CD4-positive, CD25-positive, alpha-beta regulatory T cell (primary cell): Measurements from ENCODE around the gene NAA16. TPM values are rescaled to one million over a fixed set of nuclear protein-coding genes. Genes with fewer than 3 reads are reported as not detected.

Source experiments
- ATAC-seq, 2 donors: fragments of 150-1000 bp; cut with Tn5 transposase; one replicate each; pipeline ENCODE4 v1.10.0; 2021; ENCODE audit warnings: low read depth in 2 of 2, moderate number of reproducible peaks in 2 of 2, moderate library complexity in 1 of 2
- DNase-seq, 3 donors: peaks; one replicate each; pipeline versions ENCODE4 v3.0.0 to v3.0.0-alpha.2; 2012 to 2022; ENCODE audit warnings: mixed read lengths in 1 of 3
- H3K27ac ChIP-seq: one replicate; pipeline ENCODE4 v1.7.0; 2013; ENCODE audit warnings: mild to moderate bottlenecking, low read length; ENCODE audit not compliant: insufficient read depth, poor library complexity, severe bottlenecking
- H3K27me3 ChIP-seq: one replicate; pipeline ENCODE4 v1.7.0; 2013; ENCODE audit warnings: low read length; ENCODE audit not compliant: control insufficient read depth, insufficient read depth
- H3K36me3 ChIP-seq: one replicate; pipeline ENCODE4 v1.7.0; 2013; ENCODE audit warnings: mild to moderate bottlenecking, low read length, moderate library complexity; ENCODE audit not compliant: control insufficient read depth, insufficient read depth
- H3K4me1 ChIP-seq: 2 replicates; pipeline ENCODE4 v1.7.0; 2013; ENCODE audit warnings: mild to moderate bottlenecking, low read length; ENCODE audit not compliant: insufficient read depth, control insufficient read depth, poor library complexity, severe bottlenecking
- H3K4me3 ChIP-seq: one replicate; pipeline ENCODE4 v1.7.0; 2013; ENCODE audit warnings: low read depth, mild to moderate bottlenecking, low read length, moderate library complexity
- H3K9me3 ChIP-seq, 2 experiments: 1 replicate in 1 of 2; 2 replicates in 1 of 2; pipeline ENCODE4 v1.7.0; 2013; ENCODE audit warnings: low read length in 2 of 2, mild to moderate bottlenecking in 1 of 2, moderate library complexity in 1 of 2; ENCODE audit not compliant: control insufficient read depth in 2 of 2
- H3K27ac Mint-ChIP-seq, 3 donors: one replicate each; pipeline ENCODE4 v1.8.0; 2020 to 2022; ENCODE audit warnings: mild to moderate bottlenecking in 3 of 3, mixed read lengths in 3 of 3, moderate library complexity in 2 of 3
- H3K27me3 Mint-ChIP-seq: one replicate; pipeline ENCODE4 v1.8.0; 2022; ENCODE audit warnings: mild to moderate bottlenecking, mixed read lengths
- H3K36me3 Mint-ChIP-seq: one replicate; pipeline ENCODE4 v1.8.0; 2020; ENCODE audit warnings: mixed read lengths
- H3K4me1 Mint-ChIP-seq, 4 donors: one replicate each; pipeline ENCODE4 v1.8.0; 2020 to 2022; ENCODE audit warnings: mixed read lengths in 4 of 4, mild to moderate bottlenecking in 1 of 4
- H3K4me3 Mint-ChIP-seq, 4 donors: one replicate each; pipeline ENCODE4 v1.8.0; 2020 to 2022; ENCODE audit warnings: mild to moderate bottlenecking in 4 of 4, mixed read lengths in 4 of 4, moderate library complexity in 3 of 4
- H3K9me3 Mint-ChIP-seq, 7 donors: one replicate each; pipeline ENCODE4 v1.8.0; 2020 to 2022; ENCODE audit warnings: mixed read lengths in 7 of 7, mild to moderate bottlenecking in 3 of 7, moderate library complexity in 2 of 7
- polyA plus RNA-seq, 4 donors: library from polyadenylated mRNA; unstranded; fragments of 300-500 nt; fragmentation: Illumina TruSeq; gene quantifications; one replicate each; pipeline ENCODE4 v1.2.3, GENCODE V29; 2021
- total RNA-seq: library from RNA; stranded (reverse); gene quantifications from one replicate; pipeline ENCODE4 v1.2.3, GENCODE V29; 2022

Gene NAA16
- total and polyA plus RNA-seq, 5 donors from 2014 or later, result 9.4 to 65.8 (median 15.3) TPM

DNA sequence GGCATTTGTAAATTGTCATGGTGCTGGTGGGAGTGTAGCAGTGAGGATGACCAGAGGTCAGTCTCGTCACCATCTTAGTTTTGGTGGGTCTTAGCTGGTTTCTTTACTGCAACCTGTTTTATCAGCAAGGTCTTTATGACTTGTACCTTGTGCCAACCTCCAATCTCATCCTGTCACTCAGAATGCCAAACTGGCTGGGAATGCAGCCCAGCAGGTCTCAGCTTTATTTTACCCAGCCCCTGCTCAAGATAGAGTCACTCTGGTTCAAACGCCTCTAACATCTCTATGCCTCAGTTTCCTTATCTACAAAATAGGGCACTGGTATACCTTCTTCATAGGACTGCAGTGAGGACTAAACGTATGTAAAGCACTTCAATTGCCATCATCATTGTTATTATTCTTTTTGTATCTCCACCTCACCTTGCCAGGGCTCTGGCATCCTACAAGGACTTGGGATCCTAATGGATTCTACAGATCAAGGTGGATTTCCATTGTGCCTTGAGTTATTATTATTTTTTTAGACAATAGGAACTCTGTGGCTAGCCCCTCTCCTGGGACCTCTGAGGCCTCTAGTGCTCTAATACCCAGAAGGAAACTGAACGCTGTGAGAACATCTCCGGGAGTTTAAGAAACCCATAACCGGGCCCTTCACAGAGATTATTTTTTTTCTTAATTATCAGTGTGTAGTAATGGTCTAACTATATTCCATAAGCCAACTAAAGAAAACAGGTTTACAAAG, 77.2 kb downstream of the NAA16 start:
- ATAC-seq, result no peak
- Mint-ChIP-seq H3K36me3 (no peaks in the 10 kb centered on the region), H3K4me3 (no peak overlapping the region), H3K9me3 (no peaks in the 10 kb centered on the region), H3K27ac (peak overlapping the region in 1 of 3 donors; percentile 65), H3K27me3 (peaks cover 12% of the 10 kb centered on the region), H3K4me1 (peaks cover 0 to 15% (median 2%) of the 10 kb centered on the region in 4 donors)
- Histone ChIP-seq H3K27ac (no peak overlapping the region), H3K36me3 (no peaks in the 10 kb centered on the region), H3K4me3 (no peak overlapping the region), H3K4me1 (no peaks in the 10 kb centered on the region), H3K9me3 (no peaks in the 10 kb centered on the region), H3K27me3 (no peaks in the 10 kb centered on the region)
- no peak for DNase-seq

DNA sequence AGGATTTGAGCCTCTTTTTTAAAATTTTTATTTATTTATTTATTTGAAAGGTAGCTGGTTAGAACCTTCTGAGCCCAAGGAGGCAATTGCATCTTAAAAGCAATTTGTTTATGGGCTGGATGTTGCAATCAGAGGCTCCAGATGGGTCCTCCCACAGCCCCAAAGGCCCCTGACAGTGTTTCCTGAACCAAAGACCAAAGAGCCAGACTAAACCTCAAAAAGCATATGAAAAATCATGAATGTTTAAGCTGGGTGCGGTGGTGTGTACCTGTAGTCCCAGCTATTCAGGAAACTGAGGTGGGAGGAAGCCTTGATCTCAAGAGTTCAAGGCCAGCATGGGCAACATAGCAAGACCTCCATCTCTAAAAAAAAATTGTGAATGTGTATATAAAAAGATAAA, 78.5 kb downstream of the NAA16 start:
- Mint-ChIP-seq H3K27ac (no peak overlapping the region), H3K36me3 (no peaks in the 10 kb centered on the region), H3K9me3 (no peaks in the 10 kb centered on the region), H3K4me3 (no peak overlapping the region), H3K4me1 (peaks cover 0 to 15% (median 2%) of the 10 kb centered on the region in 4 donors), H3K27me3 (peaks cover 10% of the 10 kb centered on the region)
- ATAC-seq (no peak), DNase-seq (no peak)
- Histone ChIP-seq H3K36me3 (no peaks in the 10 kb centered on the region), H3K9me3 (no peaks in the 10 kb centered on the region), H3K27me3 (no peaks in the 10 kb centered on the region), H3K4me1 (no peaks in the 10 kb centered on the region), H3K27ac (no peak overlapping the region), H3K4me3 (no peak overlapping the region)

DNA sequence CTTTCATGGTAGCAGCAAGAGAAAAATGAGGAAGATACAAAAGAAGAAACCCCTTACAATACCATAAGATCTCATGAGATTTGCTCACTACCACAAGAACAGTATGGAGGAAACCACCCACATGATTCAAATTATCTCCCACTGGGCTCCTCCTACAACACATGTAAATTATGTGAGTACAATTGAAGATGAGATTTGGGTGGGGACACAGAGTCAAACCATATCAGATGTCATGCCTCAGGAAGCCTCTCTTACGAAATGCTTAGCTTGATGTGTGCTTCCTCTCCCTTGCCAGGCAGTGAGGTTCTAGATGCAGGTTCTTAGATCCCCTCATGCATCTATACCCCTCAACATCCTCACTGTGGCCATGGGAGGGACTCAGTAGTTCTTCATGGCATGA, 83.1 kb downstream of the NAA16 start:
- no peak overlapping the region for H3K4me3 ChIP-seq
- ATAC-seq (no peak), DNase-seq (no peak)
- H3K4me1 Mint-ChIP-seq, result peaks cover 0 to 1% (median 0%) of the 10 kb centered on the region in 4 donors
- H3K27ac Mint-ChIP-seq, result no peak overlapping the region
- no peak overlapping the region for H3K27ac ChIP-seq
- no peak overlapping the region for H3K4me3 Mint-ChIP-seq
- no peaks in the 10 kb centered on the region for H3K36me3 ChIP-seq
- no peaks in the 10 kb centered on the region for H3K4me1 ChIP-seq
- no peaks in the 10 kb centered on the region for H3K9me3 ChIP-seq
- H3K27me3 Mint-ChIP-seq, result peaks cover 1% of the 10 kb centered on the region
- no peaks in the 10 kb centered on the region for H3K9me3 Mint-ChIP-seq
- H3K27me3 ChIP-seq, result no peaks in the 10 kb centered on the region
- H3K36me3 Mint-ChIP-seq, result no peaks in the 10 kb centered on the region

DNA sequence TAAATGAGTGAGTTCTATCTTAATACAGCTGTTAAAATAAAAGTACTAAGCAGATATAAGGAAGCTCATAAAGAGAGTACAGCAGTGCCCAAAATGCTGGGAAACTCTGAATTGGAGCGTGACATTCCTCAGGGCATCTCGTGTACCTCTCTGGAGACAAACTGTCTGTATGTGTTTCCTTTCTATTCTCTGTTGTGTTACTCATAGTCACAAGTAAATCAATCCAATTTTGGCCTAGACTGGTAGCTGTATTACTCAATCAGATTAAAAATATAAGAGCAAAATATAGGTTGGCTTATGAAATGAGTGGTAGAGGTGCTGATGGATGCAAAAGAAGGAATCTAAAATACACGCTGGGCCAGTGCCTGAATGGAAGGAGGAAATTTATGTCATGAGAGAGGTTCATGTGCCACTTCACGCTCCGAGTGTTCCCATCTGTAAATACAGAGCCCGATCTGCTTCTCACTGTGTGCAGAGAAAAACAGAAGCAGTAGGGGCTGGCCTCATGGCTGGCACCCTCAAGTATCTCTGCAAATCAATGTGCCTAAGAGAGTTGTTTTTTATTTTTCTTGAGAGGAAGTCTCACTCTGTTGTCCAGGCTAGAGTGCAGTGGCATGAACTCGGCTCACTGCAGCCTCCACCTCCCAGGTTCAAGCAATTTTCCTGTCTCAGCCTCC, 87.6 kb downstream of the NAA16 start:
- DNase-seq, result peak in 1 of 3 donors; percentile 30
- no peak overlapping the region for H3K27ac ChIP-seq
- no peak overlapping the region for H3K4me3 Mint-ChIP-seq

DNA sequence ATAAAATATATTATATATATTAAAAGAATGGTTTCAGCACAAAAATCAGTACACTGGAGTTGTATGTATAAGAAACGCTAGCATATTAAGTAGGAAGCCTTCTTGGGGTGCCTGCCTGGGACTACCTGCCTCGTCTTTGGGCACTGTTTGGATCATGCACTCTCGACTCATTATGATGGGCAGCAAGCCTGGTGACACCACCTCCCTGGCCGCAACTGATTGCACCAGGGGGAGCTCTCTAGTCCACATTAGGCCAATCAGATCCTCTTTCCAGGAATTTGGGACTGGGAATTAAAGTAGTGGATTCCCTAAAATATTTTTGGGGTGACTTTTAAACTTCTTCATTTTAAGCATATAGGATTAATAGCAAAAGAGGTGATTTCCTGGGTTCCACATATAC, 90.3 kb downstream of the NAA16 start:
- Mint-ChIP-seq H3K9me3 (no peaks in the 10 kb centered on the region), H3K36me3 (no peaks in the 10 kb centered on the region), H3K27ac (peak overlapping the region in 1 of 3 donors; percentile 38), H3K4me3 (no peak overlapping the region), H3K4me1 (no peaks in the 10 kb centered on the region), H3K27me3 (peaks cover 5% of the 10 kb centered on the region)
- Histone ChIP-seq H3K4me1 (no peaks in the 10 kb centered on the region), H3K36me3 (no peaks in the 10 kb centered on the region), H3K4me3 (no peak overlapping the region), H3K27ac (no peak overlapping the region), H3K27me3 (no peaks in the 10 kb centered on the region), H3K9me3 (no peaks in the 10 kb centered on the region)
- DNase-seq (no peak), ATAC-seq (no peak)

More for the DNA sequence above, 87.6 kb downstream of the NAA16 start:
- Histone ChIP-seq H3K4me3 (no peak overlapping the region), H3K4me1 (no peaks in the 10 kb centered on the region), H3K36me3 (no peaks in the 10 kb centered on the region), H3K9me3 (no peaks in the 10 kb centered on the region), H3K27me3 (no peaks in the 10 kb centered on the region)
- Mint-ChIP-seq H3K9me3 (no peaks in the 10 kb centered on the region), H3K27ac (peak overlapping the region in 2 of 3 donors; percentile 5 to 38), H3K36me3 (no peaks in the 10 kb centered on the region), H3K27me3 (no peaks in the 10 kb centered on the region), H3K4me1 (no peaks in the 10 kb centered on the region)
- no peak for ATAC-seq

DNA sequence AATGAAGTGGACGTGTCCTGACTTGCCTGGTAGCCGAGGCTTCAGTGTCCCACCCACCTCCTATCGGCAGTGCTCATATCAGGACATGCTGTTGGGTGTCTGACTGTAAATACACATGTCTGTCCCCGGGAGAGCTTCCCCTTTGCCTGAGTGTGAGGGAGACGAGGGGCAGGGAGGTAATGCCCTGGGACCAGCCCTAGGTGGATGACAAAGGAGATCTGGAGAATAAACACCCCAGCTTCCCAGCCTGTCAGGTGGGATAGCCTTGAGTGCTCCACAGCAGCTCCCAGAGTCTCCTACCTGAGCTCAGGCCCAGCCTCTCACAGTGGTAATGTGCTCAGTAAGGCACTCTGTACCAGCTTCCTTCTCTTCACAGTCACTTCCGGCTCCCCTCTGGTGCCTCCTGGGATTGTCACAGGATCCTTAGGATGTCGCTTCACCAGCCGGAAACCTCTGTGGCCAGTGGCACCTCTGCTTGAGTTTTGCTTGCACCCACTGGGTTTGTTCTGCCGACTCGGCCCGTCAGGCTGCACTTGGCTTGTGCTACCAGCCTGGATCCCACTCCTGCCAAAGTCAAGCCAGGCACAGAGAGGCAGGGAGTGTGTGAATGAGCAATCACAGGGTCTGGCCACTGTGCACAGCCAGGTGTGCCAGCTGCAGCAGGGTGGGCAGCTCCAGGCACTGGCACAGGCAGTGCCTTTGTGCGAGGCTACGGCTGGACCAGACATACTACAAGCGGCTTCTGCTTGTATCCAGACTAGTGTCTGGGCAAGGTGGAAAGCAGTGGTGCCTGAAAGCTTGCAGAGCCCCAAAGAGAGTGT, 91.8 kb downstream of the NAA16 start:
- H3K4me1 ChIP-seq, result no peaks in the 10 kb centered on the region
- H3K4me3 ChIP-seq, result no peak overlapping the region
- peaks cover 5% of the 10 kb centered on the region for H3K27me3 Mint-ChIP-seq
- no peaks in the 10 kb centered on the region for H3K4me1 Mint-ChIP-seq
- no peak overlapping the region for H3K4me3 Mint-ChIP-seq
- H3K36me3 Mint-ChIP-seq, result no peaks in the 10 kb centered on the region
- no peaks in the 10 kb centered on the region for H3K36me3 ChIP-seq
- H3K27ac ChIP-seq, result no peak overlapping the region
- no peaks in the 10 kb centered on the region for H3K27me3 ChIP-seq
- H3K9me3 Mint-ChIP-seq, result no peaks in the 10 kb centered on the region
- H3K9me3 ChIP-seq, result no peaks in the 10 kb centered on the region
- DNase-seq (no peak), ATAC-seq (peak; percentile 12 to 34)
- H3K27ac Mint-ChIP-seq, result peak overlapping the region in 2 of 3 donors; percentile 31 to 63

DNA sequence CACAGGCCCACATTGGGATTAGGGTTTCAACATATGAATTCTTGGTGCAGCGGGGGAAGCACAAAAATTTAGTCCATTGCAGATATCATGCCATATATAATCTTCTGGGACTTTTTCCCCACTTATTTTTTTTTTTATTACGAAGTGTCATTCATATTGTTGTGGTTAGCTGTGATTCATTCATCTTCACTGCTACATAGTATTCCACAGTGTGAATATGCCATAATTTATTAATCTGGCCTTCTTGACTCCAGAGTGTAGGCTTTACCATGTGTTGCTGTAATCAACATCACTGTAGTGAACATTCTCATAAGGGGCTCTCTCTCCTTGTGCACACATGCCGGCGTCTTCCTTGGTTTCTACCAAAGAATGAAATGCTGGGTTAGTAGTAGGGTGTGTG, 92.9 kb downstream of the NAA16 start:
- H3K9me3 Mint-ChIP-seq, result no peaks in the 10 kb centered on the region
- H3K4me3 Mint-ChIP-seq, result no peak overlapping the region
- Histone ChIP-seq H3K27ac (no peak overlapping the region), H3K9me3 (no peaks in the 10 kb centered on the region), H3K27me3 (no peaks in the 10 kb centered on the region), H3K4me3 (no peak overlapping the region), H3K36me3 (no peaks in the 10 kb centered on the region), H3K4me1 (no peaks in the 10 kb centered on the region)
- H3K36me3 Mint-ChIP-seq, result no peaks in the 10 kb centered on the region
- ATAC-seq, result no peak
- peaks cover 5% of the 10 kb centered on the region for H3K27me3 Mint-ChIP-seq
- no peak overlapping the region for H3K27ac Mint-ChIP-seq
- H3K4me1 Mint-ChIP-seq, result no peaks in the 10 kb centered on the region
- DNase-seq, result no peak
